Activated naive CD4-positive, alpha-beta T cell treated with Interleukin-2 at 50 U/mL for 16 hours (primary cell): ENCODE data around the gene ERH.
A peak's percentile ranks its signal among the peaks of the same experiment; 100 is the strongest.
"Not testable (repeated sequence)": the region's sequence is repeated elsewhere in the genome, so short reads cannot be mapped to it uniquely, and the experiment has no call there.

Source experiments
- DNase-seq: peaks from one replicate; pipeline ENCODE4 v3.0.0-alpha.2; 2020

Gene ERH

DNA sequence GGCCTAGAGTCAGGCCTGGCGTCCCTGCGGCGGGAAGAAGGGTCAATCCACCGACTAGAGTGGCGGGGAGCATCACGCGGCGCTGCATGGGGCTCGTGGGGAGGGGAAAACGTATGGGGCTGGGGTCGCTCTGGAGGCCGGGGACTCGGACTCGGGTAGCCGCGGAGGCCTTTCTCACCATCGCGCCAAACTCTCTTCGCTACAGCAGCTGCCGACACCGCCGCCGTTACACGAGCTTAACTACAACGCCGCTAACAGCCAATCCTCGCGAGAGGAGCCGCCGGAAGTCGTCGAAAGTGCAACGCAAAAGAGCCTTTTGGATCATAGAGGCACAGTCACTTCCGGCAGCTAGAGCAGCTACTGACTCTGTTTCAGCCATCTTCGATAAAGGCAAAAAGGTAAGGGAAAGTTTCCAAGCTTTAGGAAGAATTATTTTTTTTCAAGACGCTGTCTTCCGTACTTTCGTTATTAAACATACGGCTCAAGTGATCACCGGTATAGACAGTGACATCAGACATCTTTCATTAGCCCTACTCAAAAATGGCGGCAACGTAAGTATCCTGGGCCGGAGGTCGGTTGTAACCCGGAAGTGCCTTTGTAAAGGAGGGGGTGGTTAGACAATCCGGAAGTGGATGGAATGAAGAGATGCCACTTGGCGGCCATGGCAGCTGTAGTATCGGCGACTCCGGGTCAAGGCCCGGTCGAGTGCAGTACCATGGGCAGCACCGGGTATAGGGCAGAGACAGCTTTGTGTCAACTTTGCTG, at the start of gene ERH, which contains the start of gene SLC39A9:
Gene ERH, minus strand, starts transcription at position 247 of the 765 bp plus-strand sequence. Its CDS starts 66 bp downstream, at position 181.
Gene SLC39A9, plus strand, starts transcription at position 640 of the 765 bp plus-strand sequence. CDS start 678 bp downstream, outside the sequence.
- peak; percentile 93 for DNase-seq

- no peak for DNase-seq
These were observed 45.3 kb upstream of the ERH start for GRCh38 chr14:69443296-69443805.

DNA sequence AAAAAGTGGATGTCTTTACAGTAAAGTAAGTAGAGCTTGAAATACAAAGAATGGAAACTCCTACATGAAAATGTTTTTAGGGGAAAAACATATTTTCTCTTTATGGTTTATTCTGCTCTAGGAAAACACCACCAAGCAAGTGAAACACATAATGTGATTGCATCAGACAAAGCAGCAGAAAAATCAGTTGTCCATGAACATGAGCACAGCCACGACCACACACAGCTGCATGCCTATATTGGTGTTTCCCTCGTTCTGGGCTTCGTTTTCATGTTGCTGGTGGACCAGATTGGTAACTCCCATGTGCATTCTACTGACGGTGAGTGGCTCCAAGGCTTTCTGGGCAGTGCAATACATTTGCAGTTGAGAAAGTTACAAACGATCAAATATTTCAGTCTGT, 43.8 kb upstream of the ERH start:
- no peak for DNase-seq

- DNase-seq, result no peak
These were observed 41.6 kb upstream of the ERH start for GRCh38 chr14:69439521-69440270.

- DNase-seq, result no peak
These were observed 34.3 kb upstream of the ERH start for GRCh38 chr14:69432364-69432763.

GRCh38 chr14:69430306-69430939, 32.3 kb upstream of the ERH start:
- DNase-seq, result no peak

GRCh38 chr14:69429643-69430042, 31.5 kb upstream of the ERH start:
- no peak for DNase-seq

- DNase-seq, result no peak
These were observed 30.3 kb upstream of the ERH start for GRCh38 chr14:69428289-69428998.

DNA sequence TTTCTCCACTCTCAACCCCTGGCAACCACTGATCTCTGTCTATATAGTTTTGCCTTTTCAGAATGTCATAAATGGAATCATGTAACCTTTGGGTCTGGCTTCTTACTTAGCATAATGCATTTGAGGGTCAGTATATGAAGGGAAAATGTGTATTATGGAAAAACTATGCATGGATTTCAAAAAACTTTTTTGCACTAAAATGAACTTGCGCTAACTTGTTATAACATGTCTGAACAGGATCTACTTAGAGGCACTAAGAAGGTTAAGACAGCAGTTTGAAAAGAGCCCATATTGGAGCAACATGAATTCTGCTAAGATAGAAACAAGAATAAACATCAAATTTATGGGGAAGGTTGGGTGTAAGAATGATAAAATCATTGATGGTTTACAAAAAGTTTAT, 29.5 kb upstream of the ERH start:
- no peak for DNase-seq

GRCh38 chr14:69424149-69424923, 26.2 kb upstream of the ERH start:
- DNase-seq, result no peak

DNA sequence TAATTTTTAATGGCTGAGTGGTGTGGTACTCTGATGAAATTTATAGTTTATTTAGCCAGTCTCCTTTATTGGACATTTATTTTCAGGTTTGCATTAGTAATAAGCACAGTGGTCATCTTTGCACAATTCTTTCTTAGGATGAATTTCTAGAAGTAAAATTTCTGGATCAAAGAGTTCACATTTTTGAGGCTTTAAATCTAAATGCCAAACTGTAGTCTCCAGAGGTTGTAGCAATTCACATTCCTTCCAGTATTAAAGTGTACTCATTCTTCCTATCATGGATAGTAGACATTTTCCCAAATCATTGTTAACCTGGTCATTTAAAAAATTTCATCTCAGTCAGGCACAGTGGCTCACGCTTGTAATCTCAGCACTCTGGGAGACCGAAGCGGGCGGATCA, 25.2 kb upstream of the ERH start:
- no peak for DNase-seq

DNA sequence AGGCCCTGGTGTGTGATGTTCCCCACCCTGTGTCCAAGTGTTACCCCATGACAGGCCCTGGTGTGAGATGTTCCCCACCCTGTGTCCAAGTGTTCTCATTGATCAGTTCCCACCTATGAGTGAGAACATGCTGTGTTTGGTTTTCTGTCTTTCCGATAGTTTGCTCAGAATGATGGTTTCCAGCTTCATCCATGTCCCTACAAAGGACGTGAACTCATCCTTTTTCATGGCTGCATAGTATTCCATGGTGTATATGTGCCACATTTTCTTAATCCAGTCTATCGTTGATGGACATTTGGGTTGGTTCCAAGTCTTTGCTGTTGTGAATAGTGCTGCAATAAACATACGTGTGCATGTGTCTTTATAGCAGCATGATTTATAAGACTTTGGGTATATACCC, 18.0 kb upstream of the ERH start:
- not testable (repeated sequence) for DNase-seq

DNA sequence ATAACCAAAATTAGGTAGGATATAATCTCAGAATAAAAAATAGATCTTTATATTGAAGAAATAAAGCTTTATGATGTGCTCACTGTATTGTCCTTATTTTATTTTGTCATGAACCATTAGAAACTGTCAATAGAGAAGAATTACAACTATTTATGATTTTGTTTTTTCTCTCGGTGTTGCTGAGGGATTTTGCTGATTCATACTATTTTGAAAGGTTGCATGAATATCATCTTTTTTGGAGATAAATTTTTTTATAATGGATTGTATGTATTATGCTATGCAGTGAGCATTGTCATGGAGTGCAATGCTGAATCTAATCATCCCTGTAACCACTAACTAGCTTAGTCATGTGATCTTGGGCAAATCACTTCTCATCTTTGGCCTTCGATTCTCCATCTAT, 15.4 kb upstream of the ERH start:
- no peak for DNase-seq

GRCh38 chr14:69408331-69408960, 10.3 kb upstream of the ERH start:
- no peak for DNase-seq

DNA sequence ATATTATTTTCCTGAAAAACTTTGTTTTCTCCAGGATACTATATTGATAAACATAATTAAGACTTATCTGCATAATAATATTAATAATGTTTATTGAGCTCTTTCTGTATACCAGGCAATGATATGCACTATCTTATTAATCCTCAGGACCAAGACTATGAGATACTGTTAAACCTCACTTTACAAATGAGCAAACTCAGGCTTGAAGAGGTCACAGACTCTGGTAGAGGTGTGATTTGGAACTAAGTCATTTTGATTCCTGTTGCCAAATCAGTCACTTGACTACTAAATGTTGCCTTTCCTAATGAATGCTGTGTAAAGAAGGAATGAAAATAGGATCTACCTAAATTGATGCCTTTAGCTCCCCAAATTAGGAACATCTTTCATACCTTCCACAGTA, 7.7 kb upstream of the ERH start:
- DNase-seq, result no peak

DNA sequence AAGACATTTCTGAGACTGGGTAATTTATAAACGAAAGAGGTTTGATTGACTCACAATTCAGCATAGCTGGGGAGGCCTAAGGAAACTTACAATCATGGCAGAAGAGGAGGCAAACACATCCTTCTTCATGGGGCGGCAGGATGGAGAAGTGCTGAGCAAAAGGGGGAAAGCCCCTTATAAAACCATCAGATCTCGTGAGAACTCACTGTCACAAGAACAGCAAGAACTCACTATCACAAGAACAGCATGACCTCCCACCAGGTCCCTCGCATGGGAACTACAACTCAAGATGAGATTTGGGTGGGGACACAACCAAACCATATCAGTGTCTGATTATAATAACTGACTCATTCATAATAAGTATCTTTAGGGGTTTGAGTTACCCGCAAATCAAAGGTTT, 6.8 kb upstream of the ERH start:
- DNase-seq, result no peak

DNA sequence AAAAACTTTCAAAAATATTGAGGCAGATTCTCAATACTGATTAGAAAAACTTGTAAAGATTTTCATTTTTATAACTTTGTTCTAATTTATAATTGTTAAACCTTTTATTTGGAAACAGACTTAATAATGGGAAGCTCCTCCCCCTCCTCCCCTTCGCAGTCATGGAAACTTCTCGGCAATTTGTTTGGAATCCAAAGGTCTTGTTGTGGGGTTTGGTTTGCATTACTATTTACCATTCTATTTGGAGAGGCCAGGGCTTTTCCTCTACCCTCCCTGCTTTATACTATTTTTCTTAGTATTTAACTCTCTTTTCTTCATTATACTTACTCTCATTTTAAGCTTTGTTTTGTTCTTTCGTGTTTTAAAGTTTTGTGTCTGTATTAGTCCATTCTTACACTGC, 6.4 kb upstream of the ERH start:
- DNase-seq, result no peak

GRCh38 chr14:69401841-69402240, 3.7 kb upstream of the ERH start:
- no peak for DNase-seq

DNA sequence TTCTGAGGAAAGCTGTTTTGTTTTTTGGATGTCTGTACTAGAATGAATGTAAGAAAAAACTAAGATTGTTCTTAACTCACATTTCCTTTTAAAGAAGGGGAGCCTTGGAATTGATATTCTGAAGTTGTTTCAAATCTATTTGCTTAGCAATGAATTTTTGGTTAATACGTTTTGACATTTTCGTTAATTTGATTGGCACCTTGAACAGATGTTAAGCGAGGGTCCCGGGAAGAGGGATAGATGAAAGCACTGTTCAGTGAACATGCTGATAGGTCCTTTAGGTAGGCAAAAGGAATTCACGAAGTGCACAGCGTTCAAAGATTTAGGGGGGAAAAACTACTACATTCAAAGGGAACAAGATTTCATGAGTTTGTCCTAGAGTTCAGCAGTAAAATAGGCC, 2.1 kb upstream of the ERH start:
- DNase-seq, result no peak

- no peak for DNase-seq
These were observed 1.7 kb upstream of the ERH start for GRCh38 chr14:69399750-69400149.

GRCh38 chr14:69398818-69399210, 715 bp upstream of the ERH start:
- no peak for DNase-seq

- DNase-seq, result no peak
These were observed 2.2 kb downstream of the ERH start for GRCh38 chr14:69395929-69396328.
